Islet precursor cell (in vitro differentiated cells): ENCODE measurements around the gene HLCS.
A peak's percentile ranks its signal among the peaks of the same experiment; 100 is the strongest.
"Not testable (repeated sequence)": the region's sequence is repeated elsewhere in the genome, so short reads cannot be mapped to it uniquely, and the experiment has no call there.

Experiments used
- DNase-seq: peaks from one replicate; pipeline ENCODE4 v3.0.0-alpha.2; 2018

Gene HLCS

DNA sequence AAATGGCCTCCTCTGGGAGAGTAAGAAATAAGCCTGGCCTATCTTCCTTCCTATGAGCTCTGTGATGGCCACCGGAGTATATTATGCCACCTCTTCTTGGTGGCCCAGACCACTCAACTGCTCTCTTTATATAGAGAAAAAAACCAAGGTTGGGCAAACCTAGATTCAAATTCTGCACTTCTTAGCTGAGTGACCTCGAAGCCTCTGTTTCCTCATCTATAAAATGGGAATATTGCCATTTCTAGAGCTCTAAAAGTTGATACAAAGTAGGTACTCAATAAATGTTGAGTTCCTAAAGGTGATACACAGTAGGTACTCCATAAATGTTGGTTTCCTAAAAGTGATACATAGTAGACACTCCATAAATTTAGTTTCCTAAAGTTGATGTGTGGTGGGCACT lies 120.7 kb downstream of the HLCS start:
- DNase-seq, result no peak

- DNase-seq, result peak; percentile 40
These were observed 121.4 kb downstream of the HLCS start for GRCh38 chr21:36845070-36845469.

- DNase-seq, result no peak
These were observed 124.6 kb downstream of the HLCS start for GRCh38 chr21:36841866-36842265.

GRCh38 chr21:36839735-36840134 lies 126.7 kb downstream of the HLCS start:
- DNase-seq, result no peak

DNA sequence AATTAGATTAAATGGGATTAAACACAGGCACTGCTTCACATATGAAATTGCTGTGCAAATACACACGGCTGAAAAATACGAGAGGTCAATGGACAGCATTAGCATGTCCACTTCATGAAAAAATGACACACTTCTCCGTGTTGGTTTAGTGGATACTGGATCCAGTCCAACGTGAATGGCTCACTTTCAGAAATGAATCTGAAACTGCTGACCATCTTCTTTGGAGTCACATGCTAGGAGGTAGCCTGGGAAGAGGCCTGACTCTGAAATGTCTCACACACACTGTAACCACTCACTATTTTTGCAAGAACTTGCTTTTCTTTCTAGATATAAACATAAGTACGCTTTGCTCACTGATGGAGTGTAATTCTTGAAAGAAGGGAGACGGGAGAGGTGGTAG lies 127.3 kb downstream of the HLCS start:
- DNase-seq, result no peak

DNA sequence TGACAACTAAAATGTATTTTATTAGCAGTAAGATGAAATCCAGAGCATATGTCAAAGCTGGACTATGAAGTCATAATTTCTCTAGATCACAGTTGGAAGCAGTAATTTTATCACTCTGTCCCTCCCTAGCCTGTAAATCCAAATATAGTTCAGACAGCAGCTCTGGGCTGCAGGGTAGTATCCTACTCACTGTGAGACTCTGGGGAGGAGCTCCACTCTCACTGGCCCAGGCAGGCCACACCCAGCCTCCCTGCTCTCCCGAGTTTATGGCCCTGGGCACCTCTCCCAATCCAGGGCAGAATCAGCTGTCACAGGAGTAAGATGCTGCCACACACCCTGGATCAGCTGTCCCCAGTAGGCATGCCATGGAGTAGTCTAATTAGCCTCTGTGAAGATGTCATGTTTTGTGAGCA lies 131.1 kb downstream of the HLCS start:
- DNase-seq, result peak; percentile 53

- peak; percentile 29 for DNase-seq
These were observed 132.3 kb downstream of the HLCS start for GRCh38 chr21:36834192-36834591.

- peak; percentile 52 for DNase-seq
These were observed 136.4 kb downstream of the HLCS start for GRCh38 chr21:36830100-36830499.

GRCh38 chr21:36828891-36829515 lies 137.5 kb downstream of the HLCS start:
- DNase-seq, result peak; percentile 7

GRCh38 chr21:36828208-36828607 lies 138.3 kb downstream of the HLCS start:
- no peak for DNase-seq

- peak; percentile 22 for DNase-seq
These were observed 140.8 kb downstream of the HLCS start for GRCh38 chr21:36825658-36826057.

- DNase-seq, result no peak
These were observed 145.5 kb downstream of the HLCS start for GRCh38 chr21:36821032-36821299.

DNA sequence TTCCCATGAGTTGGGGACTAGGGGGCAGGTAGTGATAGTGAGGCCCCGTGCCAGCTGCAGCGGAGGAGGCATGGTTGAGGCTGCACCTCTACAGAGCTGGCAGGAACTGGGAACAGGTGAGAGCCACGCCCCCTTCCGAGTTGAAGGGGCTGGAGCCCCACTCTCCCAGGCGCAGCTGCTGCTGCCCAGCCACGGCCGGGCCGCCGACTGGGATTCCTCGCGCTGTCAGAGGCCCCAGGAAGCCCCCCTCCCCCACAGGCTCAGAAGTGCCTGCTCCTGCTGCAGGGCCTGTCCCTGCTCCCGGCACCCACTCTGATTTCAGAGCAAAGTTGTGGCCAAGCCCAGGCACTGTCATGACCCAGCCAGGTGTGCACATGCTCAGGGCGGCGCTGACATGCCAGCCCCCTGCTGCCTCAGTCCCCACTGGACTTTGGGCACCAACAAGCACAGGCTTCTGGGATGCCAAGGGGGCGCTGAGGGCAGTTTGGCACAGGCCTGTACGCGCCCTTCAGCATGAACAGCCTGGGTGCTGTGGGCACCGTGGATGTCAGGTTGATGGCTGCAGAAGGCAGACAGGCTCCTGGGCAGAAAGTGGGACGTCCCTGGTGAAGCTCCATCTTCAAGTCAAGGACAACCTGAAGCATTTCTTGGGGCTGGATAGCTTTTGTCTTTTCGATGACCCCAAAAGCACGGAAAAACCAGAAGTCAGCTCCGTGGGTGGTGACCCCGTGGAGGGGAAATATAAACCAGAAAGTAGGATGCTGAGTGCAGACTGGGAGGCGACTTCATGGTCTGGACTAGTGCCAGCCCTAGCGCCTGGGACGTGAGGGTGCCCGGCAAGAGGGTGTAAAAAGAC lies 146.1 kb downstream of the HLCS start:
- DNase-seq, result peak; percentile 73

GRCh38 chr21:36817732-36818450 lies 148.6 kb downstream of the HLCS start:
- no peak for DNase-seq

GRCh38 chr21:36816561-36817130 lies 149.8 kb downstream of the HLCS start:
- no peak for DNase-seq

DNA sequence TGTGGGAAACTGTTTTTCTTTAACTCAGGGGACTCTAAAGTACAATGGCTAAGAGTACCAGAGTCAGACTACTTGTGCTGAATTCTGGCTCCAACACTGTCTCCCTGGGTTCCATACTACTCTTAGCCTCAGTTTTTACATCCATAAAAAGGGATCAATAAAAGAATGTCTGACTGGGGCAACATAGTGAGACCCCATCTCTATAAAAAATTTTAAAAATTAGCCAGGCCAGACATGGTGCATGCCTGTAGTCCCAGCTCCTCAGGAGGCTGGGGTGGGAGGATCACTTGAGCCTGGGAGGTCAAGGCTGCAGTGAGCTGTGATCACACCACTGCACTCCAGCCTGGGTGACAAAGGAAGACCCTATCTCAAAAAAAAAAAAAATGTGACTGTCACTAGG lies 150.4 kb downstream of the HLCS start:
- DNase-seq, result not testable (repeated sequence)

DNA sequence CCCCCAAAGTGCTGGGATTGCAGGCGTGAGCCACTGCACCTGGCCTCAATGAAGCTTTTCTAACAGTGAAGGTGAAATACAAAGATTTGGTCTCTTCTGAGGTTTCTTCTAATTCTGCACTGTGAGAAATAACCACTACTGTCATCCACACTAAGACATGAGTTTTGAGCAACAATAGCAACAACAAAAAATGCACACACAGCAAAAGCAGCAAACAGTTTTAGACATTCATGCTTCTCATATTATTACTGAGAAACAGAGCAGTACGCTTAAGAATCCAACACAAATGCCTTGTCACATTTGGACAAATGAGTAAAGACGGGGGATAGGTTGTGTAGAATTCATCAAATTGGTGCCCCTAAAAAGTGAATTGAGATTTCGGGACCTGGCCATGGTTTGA lies 151.2 kb downstream of the HLCS start:
- no peak for DNase-seq

DNA sequence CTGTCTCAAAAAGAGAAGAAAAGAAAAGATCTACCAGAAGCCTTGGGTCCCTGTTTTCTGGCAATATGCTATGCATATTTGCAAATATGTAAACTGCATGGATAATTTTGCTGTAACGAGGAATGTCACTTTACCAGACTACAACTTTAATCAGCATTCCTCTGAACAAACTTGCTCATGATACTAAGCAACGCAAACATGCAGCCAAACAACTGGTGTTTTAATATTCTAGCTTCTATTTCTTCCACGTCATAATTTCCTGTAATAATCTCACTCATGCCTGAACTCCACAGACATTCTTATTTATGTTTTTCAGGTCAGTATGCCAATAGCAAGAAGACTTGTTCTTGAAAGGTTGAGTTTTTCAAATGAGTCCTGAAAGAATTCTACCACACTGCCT lies 153.4 kb downstream of the HLCS start:
- no peak for DNase-seq

GRCh38 chr21:36811762-36812161 lies 154.7 kb downstream of the HLCS start:
- DNase-seq, result no peak

DNA sequence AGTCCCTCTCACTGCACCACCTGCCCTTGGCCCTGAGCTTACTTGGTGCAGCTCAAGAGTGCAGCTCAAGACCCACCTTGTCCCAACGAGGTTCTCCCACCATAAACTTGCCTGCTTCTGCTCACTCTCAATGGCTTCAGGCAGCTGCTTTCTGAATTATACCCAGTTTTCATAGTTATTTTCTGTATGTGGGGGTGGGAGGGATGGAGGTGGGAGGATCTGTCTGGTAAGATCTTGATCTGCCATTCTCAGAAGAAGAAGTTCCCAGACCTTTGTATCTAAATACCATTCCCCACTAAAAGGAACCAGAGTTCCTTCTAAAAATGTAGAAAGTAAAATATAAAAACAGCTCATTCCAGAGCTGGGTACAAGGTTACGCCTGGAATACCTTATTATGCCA lies 156.0 kb downstream of the HLCS start:
- DNase-seq, result no peak

- no peak for DNase-seq
These were observed 159.0 kb downstream of the HLCS start for GRCh38 chr21:36807422-36807928.

GRCh38 chr21:36806103-36806502 lies 160.4 kb downstream of the HLCS start:
- DNase-seq, result peak; percentile 64

GRCh38 chr21:36804874-36805611 lies 161.4 kb downstream of the HLCS start:
- no peak for DNase-seq
